Measurements from ENCODE around the gene IMMP1L. TPM values are rescaled to one million over a fixed set of nuclear protein-coding genes. Genes with fewer than 3 reads are reported as not detected.

Gene IMMP1L
- total and polyA plus RNA-seq, 10 of the 15 experiments (the other 5 are each of a cell fraction or from before 2014, with no cell fraction given) = 29.4 to 145 (median 85.8) TPM

- Histone ChIP-seq H3K79me2 (ENCODE audit: control insufficient read depth, insufficient read depth, low read length) (no peaks in the 10 kb centered on the region), H3K27me3 (replicated peaks in 1 of 2; ENCODE audit: control insufficient read depth in 2 of 2, insufficient read depth in 2 of 2, low read length in 1 of 2) (no peaks in the 10 kb centered on the region), H3K4me2 (ENCODE audit: control insufficient read depth, insufficient read depth) (no peak overlapping the region), H3K4me1 (ENCODE audit: control insufficient read depth, insufficient read depth, low read length) (no peaks in the 10 kb centered on the region), H2AFZ (ENCODE audit: control insufficient read depth, low read depth, low read length) (no peak overlapping the region), H3K9me3 (replicated peaks; ENCODE audit: control insufficient read depth, insufficient read depth, low read length) (no peaks in the 10 kb centered on the region), H4K20me1 (ENCODE audit: control insufficient read depth, insufficient read depth) (no peaks in the 10 kb centered on the region), H3K27ac (ENCODE audit: control insufficient read depth, insufficient read depth) (no peak overlapping the region), H3K36me3 (ENCODE audit: control insufficient read depth in 2 of 2, insufficient read depth in 2 of 2, low read length in 1 of 2) (no peaks in the 10 kb centered on the region; a peak in 2 of 4 replicates), H3K4me3 (no peak overlapping the region), H3K9ac (ENCODE audit: control insufficient read depth, insufficient read depth, low read length) (no peak overlapping the region)
- 100% methylated on average over 1 of the region's 1 CpG for WGBS (ENCODE audit: insufficient coverage, insufficient replicate concordance, low lambda C conversion rate, missing lambda C conversion rate)
- BruUV-seq (replicated peaks) = no TSS peak
- intact Hi-C loops (cut with micrococcal nuclease; ENCODE audit: unreplicated experiment) = no loop called here
- SMC1A ChIA-PET (ENCODE audit: uncharacterized antibody, unreplicated experiment) = interaction anchor here (0.6 kb wide), 1 partner anchor 57 kb away, joined by 4 read pairs; no protein-coding TSS in a partner anchor
- POLR2A ChIA-PET = no interaction called here
- no peak for FAIRE-seq
- in situ Hi-C loops (cut with MboI) = no loop called here
- no peak for ATAC-seq
- DNase-seq (ENCODE audit: low read depth, low spot score) = no peak
- TF ChIP-seq SMC3 (IDR thresholded peaks at IDR 0.05; ENCODE audit: borderline replicate concordance, low read length) (no peak), NFIC (IDR thresholded peaks at IDR 0.05; ENCODE audit: low read depth, low read length) (no peak), E2F8 (IDR thresholded peaks at IDR 0.05; ENCODE audit: low read depth, partially characterized antibody) (no peak), ZNF207 (IDR thresholded peaks at IDR 0.05; ENCODE audit: borderline replicate concordance) (no peak), NRF1 (conservative IDR thresholded peaks at IDR 0.05; ENCODE audit: low read depth, low read length) (no peak), NFYA (IDR thresholded peaks at IDR 0.05; ENCODE audit: borderline replicate concordance, low read depth, low read length) (no peak), ZBED1 (IDR thresholded peaks at IDR 0.05; ENCODE audit: borderline replicate concordance) (no peak), RB1 (IDR thresholded peaks at IDR 0.05; ENCODE audit: borderline replicate concordance) (no peak), CBX5 (IDR thresholded peaks at IDR 0.05; ENCODE audit: low read depth) (no peak), MYC (IDR thresholded peaks at IDR 0.05; ENCODE audit: insufficient read depth, insufficient read length, insufficient replicate concordance, low read length, severe bottlenecking) (no peak), HDGF (IDR thresholded peaks at IDR 0.05) (no peak), POLR2AphosphoS2 (IDR thresholded peaks at IDR 0.05; ENCODE audit: low read depth, low read length) (no peak), ESRRA (IDR thresholded peaks at IDR 0.05; ENCODE audit: low read length) (no peak), BRCA1 (IDR thresholded peaks at IDR 0.05; ENCODE audit: low read depth, low read length) (no peak), CBX3 (IDR thresholded peaks at IDR 0.05; ENCODE audit: borderline replicate concordance, low read depth) (no peak), SMAD1 (IDR thresholded peaks at IDR 0.05; ENCODE audit: low read depth, partially characterized antibody) (no peak)
- TF ChIP-seq, protein P1, sequence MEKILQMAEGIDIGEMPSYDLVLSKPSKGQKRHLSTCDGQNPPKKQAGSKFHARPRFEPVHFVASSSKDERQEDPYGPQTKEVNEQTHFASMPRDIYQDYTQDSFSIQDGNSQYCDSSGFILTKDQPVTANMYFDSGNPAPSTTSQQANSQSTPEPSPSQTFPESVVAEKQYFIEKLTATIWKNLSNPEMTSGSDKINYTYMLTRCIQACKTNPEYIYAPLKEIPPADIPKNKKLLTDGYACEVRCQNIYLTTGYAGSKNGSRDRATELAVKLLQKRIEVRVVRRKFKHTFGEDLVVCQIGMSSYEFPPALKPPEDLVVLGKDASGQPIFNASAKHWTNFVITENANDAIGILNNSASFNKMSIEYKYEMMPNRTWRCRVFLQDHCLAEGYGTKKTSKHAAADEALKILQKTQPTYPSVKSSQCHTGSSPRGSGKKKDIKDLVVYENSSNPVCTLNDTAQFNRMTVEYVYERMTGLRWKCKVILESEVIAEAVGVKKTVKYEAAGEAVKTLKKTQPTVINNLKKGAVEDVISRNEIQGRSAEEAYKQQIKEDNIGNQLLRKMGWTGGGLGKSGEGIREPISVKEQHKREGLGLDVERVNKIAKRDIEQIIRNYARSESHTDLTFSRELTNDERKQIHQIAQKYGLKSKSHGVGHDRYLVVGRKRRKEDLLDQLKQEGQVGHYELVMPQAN (conservative IDR thresholded peaks at IDR 0.05) = no peak
- RAD21 ChIA-PET (ENCODE audit: unreplicated experiment) = no interaction called here
- CTCF ChIA-PET = no interaction called here
Observed at GRCh38 chr11:31419669-31420068, 89.8 kb downstream of the IMMP1L start.

All from GM12878 (cell line).